Activated T-helper 1 cell treated with Interleukin-2 at 50 U/mL for 16 hours (primary cell): ENCODE measurements around the gene TARS1.
A peak's percentile ranks its signal among the peaks of the same experiment; 100 is the strongest.

Experiments
- DNase-seq: peaks from one replicate; pipeline ENCODE4 v3.0.0-alpha.2; 2020; ENCODE audit warnings: low read depth

The TARS1 gene

DNA sequence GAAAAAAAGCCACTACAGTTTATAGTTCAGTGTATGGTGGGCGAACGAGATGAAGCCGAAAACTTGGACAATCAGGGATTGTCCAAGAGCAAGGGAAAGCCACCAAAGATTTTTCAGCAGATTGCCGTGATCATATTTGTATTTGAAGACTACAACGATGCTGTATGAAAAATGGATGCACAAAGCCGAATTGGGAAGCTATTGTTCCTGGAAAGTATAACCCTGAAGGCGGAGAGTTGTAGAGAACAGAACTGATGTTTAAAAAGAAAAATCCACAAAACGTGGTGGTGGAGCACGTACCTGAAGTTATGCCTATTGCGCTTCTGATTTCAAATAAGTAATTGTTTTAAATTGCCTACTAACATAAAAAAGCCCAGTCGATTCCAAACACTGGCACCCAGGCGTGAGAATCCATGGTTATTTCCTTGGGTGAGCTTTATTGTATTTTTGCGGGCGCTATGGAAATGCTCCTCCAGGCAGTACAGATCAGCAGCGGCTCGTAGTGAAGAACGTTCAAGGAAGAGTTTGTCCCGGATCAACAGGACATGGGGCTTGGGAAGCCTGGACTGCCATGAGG lies 772 bp upstream of the TARS1 start:
- DNase-seq, result no peak

DNA sequence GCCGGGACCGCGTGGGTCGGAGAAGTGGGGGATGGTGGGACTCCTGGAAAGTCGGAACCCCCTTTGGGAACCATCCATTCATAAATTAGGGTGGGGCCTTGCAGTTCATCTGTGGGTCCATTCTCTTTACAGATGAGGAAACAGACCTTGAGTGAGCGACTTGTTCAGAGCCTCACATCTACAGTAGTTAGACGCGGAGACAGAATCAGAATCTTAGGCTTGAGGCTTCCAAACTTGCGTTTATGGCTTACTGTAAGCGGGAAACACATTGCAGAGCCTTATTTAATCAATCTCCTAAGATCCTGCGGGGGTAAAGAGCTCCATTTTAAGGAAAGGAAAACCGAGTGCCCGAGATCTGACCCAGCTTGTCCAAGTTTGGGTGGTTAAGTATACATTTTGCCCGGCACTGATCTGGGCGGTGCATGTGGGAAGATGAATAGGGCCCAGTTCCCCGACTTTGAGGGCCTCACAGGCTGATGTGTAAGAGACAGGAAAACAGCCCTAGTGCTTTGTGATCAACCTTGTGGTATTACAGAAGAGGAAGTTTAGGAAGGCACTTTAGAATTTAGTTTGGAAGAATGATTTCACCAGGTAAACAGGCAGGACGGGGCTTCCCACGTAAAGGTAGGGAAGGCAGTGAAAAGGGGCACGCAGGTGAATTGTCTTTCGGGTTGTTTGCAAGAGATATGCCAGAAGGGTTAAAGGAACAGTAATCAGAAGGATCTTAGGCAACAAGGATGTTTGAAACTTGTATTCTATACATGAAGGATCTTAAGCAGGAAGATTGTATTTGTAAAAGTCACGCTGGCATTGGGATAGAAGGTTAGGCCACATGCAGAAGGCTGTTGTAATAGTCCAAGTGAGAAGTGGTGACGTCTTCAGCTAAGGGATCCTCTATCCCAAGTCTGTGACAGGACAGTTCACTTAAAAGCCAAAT lies 744 bp downstream of the TARS1 start:
- DNase-seq, result peak; percentile 7

GRCh38 chr5:33444542-33444941 lies 3.8 kb downstream of the TARS1 start:
- no peak for DNase-seq

DNA sequence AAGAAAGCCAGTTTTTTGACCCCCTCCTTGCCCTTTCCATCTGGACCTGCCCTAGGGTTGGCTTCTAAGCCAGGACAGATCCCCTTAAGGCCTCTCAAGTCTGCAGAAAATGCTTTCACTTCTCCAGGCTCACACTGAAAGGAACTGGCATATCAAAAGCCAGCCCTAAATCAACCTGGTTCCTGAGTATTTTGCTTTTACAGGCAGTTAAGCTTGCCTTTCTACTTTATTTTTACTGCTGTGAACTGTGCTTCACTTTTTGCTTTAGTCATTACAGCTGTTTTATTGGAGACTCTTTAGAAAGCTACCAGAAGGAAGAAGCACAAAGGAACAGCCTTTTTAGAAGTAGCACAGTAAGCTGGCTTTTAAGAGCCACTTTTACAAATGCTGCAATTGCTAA lies 5.0 kb downstream of the TARS1 start:
- DNase-seq, result no peak

DNA sequence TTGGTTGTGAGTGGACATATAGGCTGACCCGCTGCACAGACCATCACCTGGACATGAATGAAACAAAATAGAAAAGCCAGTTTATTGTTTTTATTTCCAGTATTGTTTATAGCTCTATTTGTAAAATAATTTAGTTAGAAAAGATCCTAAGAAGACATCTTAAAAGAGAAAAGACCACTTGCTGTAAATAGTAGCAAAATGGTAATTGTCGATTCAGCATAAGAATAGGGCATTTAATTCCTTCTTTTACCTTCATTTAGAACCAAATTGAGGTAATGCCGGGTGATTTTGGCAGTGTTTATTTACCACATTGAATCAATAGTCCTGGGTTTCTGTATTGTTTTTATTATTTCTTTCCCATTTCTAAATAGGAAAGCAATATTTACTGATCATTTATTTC lies 7.4 kb downstream of the TARS1 start:
- DNase-seq, result no peak

DNA sequence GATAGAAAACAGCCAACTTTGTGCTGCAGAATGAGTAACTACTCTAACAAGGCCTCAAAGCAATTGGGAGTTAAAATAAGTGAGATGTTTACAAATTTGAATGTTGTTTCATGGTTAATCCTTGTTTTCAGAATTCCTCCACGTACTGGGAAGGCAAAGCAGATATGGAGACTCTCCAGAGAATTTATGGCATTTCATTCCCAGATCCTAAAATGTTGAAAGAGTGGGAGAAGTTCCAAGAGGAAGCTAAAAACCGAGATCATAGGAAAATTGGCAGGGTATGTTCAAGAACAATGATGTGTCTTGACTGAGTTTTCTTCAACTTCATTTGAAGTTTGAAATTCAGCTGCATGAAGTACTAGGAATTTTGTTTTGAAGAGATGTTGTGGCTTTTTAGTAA lies 16.4 kb downstream of the TARS1 start:
- DNase-seq, result no peak

DNA sequence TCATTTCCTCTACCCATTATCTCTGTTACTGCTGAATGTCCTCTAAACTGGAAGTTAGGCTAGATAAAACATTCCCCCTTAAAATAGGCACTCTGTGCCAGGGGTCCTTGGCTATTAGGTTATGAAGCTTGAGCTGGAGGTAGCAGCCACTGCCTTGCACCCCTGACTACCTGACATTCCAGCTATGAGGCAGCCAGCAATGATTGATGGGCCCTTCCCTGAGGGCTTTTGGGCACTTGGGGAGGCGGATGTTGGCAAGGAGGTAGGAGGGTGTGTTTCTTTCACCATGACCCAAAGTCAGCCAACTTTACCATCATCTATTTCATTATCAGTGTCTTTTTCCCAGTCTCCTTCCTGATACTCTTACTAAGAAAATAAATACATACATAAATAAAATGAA lies 17.1 kb downstream of the TARS1 start:
- no peak for DNase-seq

DNA sequence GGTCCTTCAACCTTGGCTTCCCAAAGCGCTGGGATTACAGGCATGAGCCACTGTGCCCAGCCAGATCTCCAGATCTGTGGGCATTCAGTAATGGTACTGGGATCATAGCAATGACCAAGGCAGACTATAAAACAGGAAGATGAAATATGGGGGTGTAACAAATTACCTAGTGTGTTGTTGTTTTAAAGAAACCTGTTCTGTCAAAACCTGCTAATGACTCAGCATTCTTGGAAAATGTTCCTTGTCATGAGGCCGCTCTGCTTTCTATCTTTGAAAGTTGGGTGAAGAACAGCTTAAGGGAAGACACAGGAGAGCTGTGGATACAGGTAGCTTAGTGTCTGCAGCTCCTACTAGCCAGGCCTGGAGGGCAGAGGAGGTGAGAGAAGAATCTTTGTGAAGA lies 19.4 kb downstream of the TARS1 start:
- no peak for DNase-seq

GRCh38 chr5:33462456-33462855 lies 21.7 kb downstream of the TARS1 start:
- DNase-seq, result no peak

- DNase-seq, result no peak
Observed at GRCh38 chr5:33465120-33465519, 24.4 kb downstream of the TARS1 start.

DNA sequence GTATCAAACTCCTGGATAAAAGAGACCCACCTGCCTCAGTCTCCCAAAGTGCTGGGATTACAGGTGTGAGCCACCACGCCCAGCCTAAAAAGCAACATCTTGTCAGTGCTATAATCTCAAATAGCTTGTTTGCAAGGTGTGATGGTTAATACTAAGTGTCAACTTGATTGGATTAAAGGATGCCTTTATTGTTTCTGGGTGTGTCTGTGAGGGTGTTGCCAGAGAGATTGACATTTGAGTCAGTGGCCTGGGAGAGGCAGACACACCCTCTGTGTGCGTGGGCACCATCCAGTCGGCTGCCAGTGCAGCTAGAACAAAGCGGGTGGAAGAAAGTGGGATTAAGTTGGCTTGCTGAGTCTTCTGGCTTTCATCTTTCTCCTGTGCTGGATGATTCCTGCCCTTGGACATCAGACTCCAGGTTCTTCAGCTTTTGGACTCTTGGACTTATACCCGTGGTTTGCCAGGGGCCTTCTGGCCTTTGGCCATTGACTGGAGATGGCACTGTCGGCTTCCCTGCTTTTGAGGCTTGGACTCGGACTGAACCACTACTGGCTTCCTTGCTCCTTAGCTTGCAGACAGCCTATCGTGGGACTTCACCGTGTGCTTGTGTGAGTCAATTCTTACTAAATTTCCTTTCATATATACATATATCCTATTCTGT lies 28.1 kb downstream of the TARS1 start:
- no peak for DNase-seq

GRCh38 chr5:33470544-33470943 lies 29.8 kb downstream of the TARS1 start:
- DNase-seq, result no peak

GRCh38 chr5:33472805-33473409 lies 32.1 kb downstream of the TARS1 start:
- DNase-seq, result no peak

DNA sequence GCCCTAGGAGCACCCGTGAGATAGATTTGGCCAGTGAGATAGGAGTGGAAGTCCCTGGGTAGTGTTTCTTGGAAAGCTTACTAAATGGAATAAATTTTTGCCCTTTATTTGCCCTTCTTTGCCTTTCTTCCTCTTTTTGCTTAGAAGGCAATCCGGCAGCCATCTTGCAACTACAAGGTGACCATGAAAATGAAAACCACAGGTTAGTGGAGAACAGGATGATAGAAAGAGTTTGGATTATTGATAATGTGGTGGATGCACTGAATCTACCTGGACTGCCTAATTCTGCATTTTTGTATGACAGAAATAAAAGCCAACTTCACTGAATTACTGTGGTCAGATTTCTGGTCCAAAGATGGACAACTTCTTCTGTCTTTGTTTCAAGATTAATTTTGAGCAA lies 33.2 kb downstream of the TARS1 start:
- no peak for DNase-seq

GRCh38 chr5:33474931-33475499 lies 34.2 kb downstream of the TARS1 start:
- no peak for DNase-seq

GRCh38 chr5:33475706-33476105 lies 34.9 kb downstream of the TARS1 start:
- no peak for DNase-seq

DNA sequence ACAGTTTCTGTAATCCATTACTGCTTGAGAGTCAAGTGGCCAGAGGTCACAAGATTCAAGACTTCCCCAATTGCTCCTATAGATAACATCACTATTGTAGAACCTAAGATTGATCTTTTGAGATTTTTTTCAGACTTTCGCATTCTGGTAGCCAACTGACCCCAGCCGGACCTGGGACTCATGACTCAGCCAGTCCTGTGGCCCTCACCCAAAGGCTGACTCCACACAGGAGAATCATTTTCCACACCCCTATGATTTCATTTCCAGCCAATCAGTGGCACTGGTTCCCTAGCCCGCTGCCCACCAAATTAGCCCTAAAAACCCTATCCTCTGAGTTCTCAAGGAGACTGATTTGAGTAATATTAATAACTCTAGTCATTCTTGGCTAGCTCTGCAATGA lies 36.2 kb downstream of the TARS1 start:
- no peak for DNase-seq

DNA sequence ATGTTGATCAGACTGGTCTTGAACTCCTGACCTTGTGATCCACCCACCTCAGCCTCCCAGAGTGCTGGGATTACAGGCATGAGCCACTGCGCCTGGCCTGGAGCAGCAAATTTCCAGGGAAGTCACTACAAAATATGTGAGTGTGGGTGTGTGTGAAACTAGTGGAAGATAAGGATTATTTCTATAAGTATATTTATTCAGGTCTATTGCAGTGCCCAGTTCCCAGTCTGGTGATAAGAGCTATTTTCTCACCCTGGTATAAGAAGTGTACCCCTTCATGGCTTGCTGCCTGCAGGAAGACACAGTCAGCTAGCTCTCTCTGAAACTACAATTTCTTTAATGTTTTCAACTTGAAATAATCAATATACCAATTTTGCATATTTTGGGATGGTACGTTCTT lies 37.1 kb downstream of the TARS1 start:
- DNase-seq, result no peak

GRCh38 chr5:33479311-33479710 lies 38.5 kb downstream of the TARS1 start:
- no peak for DNase-seq

DNA sequence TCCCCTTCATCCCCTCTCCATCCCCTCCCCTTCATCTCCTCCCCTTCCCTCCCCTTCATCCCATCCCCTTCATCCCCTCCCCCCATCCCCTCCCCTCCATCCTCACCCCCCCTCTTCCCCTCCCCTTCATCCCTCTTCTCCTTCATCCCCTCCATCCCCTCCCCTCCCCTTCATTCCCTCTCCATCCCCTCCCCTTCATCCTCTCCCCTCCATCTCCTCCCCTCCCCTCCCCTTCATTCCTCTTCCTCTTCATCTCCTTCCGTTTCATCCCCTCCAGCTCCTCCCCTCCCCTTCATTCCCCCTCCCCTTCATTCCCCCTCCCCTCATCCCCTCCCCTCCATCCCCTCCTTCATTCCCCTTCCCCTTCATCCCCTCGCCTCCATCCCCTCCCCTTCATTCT lies 40.1 kb downstream of the TARS1 start:
- DNase-seq, result no peak

DNA sequence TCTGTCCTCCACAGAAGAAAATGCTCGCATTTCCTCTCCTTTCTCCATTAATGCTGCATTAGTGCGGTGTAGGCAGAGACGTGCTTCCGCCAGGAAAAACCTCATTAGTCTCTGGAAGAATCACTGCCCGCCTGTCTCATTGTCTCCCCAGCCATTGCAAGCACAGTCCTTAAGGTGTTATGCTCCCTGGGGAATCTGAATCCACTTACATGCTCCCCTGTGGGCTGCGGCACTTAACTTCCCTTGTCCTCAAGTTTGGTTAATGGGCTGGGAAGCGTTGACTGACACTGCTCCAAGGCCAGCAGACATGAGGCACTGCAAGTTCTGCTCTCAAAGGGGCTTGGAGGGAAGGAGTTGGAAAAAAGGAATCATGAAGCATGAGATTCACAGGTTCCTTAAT lies 41.6 kb downstream of the TARS1 start:
- no peak for DNase-seq

DNA sequence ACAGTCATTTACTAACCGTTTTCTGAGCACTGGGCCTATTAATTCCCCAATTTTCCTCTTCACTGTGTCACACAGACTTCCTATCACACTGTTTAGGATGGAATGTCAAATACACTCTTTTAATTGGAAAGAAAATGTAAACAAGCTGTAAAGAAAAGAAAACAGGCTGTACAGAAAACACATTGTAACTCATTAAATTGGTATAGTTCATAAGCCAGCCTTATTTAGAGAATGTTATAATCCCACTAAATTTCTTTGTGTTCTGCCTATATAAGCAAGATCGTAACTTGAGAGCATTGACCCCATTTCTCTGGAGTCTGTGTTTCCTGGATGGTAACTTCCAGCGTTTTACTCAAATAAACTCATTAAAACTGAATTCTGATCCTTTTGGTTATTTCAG lies 46.5 kb downstream of the TARS1 start:
- DNase-seq, result no peak
